ENCODE measurements around the gene ARRB1.

Gene ARRB1

GRCh38 chr11:75289919-75290318 lies 61.5 kb downstream of the ARRB1 start:
- no peak for TF ChIP-seq CTCF (IDR thresholded peaks at IDR 0.05; ENCODE audit: insufficient read depth, low read length, poor library complexity, severe bottlenecking)
- Histone ChIP-seq H3K4me3 (replicated peaks; ENCODE audit: low read depth, low read length) (no peak overlapping the region), H3K36me3 (ENCODE audit: control insufficient read depth, insufficient read depth, low read length) (no peaks in the 10 kb centered on the region)

GRCh38 chr11:75289511-75289760 lies 62.0 kb downstream of the ARRB1 start:
- no peaks in the 10 kb centered on the region for H3K36me3 ChIP-seq (ENCODE audit: control insufficient read depth, insufficient read depth, low read length)
- no peaks in the 10 kb centered on the region; the same call in 1 of the 2 replicates for H3K27me3 ChIP-seq (replicated peaks; ENCODE audit: control insufficient read depth, insufficient read depth, low read length)
- no peak for TF ChIP-seq CTCF (IDR thresholded peaks at IDR 0.05; ENCODE audit: insufficient read depth, low read length, poor library complexity, severe bottlenecking)
- H3K4me3 ChIP-seq (replicated peaks; ENCODE audit: low read depth, low read length): no peak overlapping the region
- DNase-seq (ENCODE audit: extremely low read depth, insufficient read length): no peak

More at GRCh38 chr11:75289919-75290318, 61.5 kb downstream of the ARRB1 start:
- no peak for DNase-seq (ENCODE audit: extremely low read depth, insufficient read length)
- no peaks in the 10 kb centered on the region; the same call in 1 of the 2 replicates for H3K27me3 ChIP-seq (replicated peaks; ENCODE audit: control insufficient read depth, insufficient read depth, low read length)

- no peaks in the 10 kb centered on the region for H3K36me3 ChIP-seq (ENCODE audit: control insufficient read depth, insufficient read depth, low read length)
- no peak for DNase-seq (ENCODE audit: extremely low read depth, insufficient read length)
- no peaks in the 10 kb centered on the region; the same call in 1 of the 2 replicates for H3K27me3 ChIP-seq (replicated peaks; ENCODE audit: control insufficient read depth, insufficient read depth, low read length)
- no peak overlapping the region for H3K4me3 ChIP-seq (replicated peaks; ENCODE audit: low read depth, low read length)
- no peak for TF ChIP-seq CTCF (IDR thresholded peaks at IDR 0.05; ENCODE audit: insufficient read depth, low read length, poor library complexity, severe bottlenecking)
These were observed 63.9 kb downstream of the ARRB1 start for GRCh38 chr11:75287579-75287978.

GRCh38 chr11:75286826-75287465 lies 64.5 kb downstream of the ARRB1 start:
- H3K27me3 ChIP-seq (replicated peaks; ENCODE audit: control insufficient read depth, insufficient read depth, low read length): no peaks in the 10 kb centered on the region; the same call in 1 of the 2 replicates
- no peak for TF ChIP-seq CTCF (IDR thresholded peaks at IDR 0.05; ENCODE audit: insufficient read depth, low read length, poor library complexity, severe bottlenecking)
- no peak for DNase-seq (ENCODE audit: extremely low read depth, insufficient read length)
- no peak overlapping the region for H3K4me3 ChIP-seq (replicated peaks; ENCODE audit: low read depth, low read length)
- H3K36me3 ChIP-seq (ENCODE audit: control insufficient read depth, insufficient read depth, low read length): no peaks in the 10 kb centered on the region

- Histone ChIP-seq H3K36me3 (ENCODE audit: control insufficient read depth, insufficient read depth, low read length) (no peaks in the 10 kb centered on the region), H3K4me3 (replicated peaks; ENCODE audit: low read depth, low read length) (no peak overlapping the region), H3K27me3 (replicated peaks; ENCODE audit: control insufficient read depth, insufficient read depth, low read length) (no peaks in the 10 kb centered on the region; the same call in 1 of the 2 replicates)
- no peak for TF ChIP-seq CTCF (IDR thresholded peaks at IDR 0.05; ENCODE audit: insufficient read depth, low read length, poor library complexity, severe bottlenecking)
- DNase-seq (ENCODE audit: extremely low read depth, insufficient read length): no peak
These were observed 65.6 kb downstream of the ARRB1 start for GRCh38 chr11:75285776-75286360.

Data from GM06990 (cell line).